Activated naive CD4-positive, alpha-beta T cell treated with anti-CD3 and anti-CD28 coated beads for 36 hours (primary cell): Measurements from ENCODE around the gene ARID5A. TPM values are rescaled to one million over a fixed set of nuclear protein-coding genes. Genes with fewer than 3 reads are reported as not detected.
"Not testable (repeated sequence)": the region's sequence is repeated elsewhere in the genome, so short reads cannot be mapped to it uniquely, and the experiment has no call there.

ENCODE experiments used
- CTCF ChIA-PET: fragments of 350-600 bp; sonication (Branson Sonifier 250); formaldehyde crosslinking; loops from one replicate; lab custom pipeline; 2021; ENCODE audit warnings: antibody characterized with exemption; lab: Charles Lee
- DNase-seq: peaks from one replicate; pipeline ENCODE4 v3.0.0-alpha.2; 2020
- H3K27ac Mint-ChIP-seq: one replicate; pipeline ENCODE4 v1.8.0; 2021; ENCODE audit warnings: mild to moderate bottlenecking, mixed read lengths
- H3K27me3 Mint-ChIP-seq: one replicate; pipeline ENCODE4 v1.8.0; 2021; ENCODE audit warnings: low read depth, mixed read lengths
- H3K36me3 Mint-ChIP-seq: one replicate; pipeline ENCODE4 v1.8.0; 2021; ENCODE audit warnings: low read depth, mixed read lengths
- H3K4me1 Mint-ChIP-seq: one replicate; pipeline ENCODE4 v1.8.0; 2021; ENCODE audit warnings: low read depth, mixed read lengths
- H3K4me3 Mint-ChIP-seq: one replicate; pipeline ENCODE4 v1.8.0; 2021; ENCODE audit warnings: mild to moderate bottlenecking, moderate library complexity, mixed read lengths
- H3K9me3 Mint-ChIP-seq: one replicate; pipeline ENCODE4 v1.8.0; 2021; ENCODE audit warnings: mixed read lengths
- intact Hi-C: fragments of 100-400 bp; cut with micrococcal nuclease; formaldehyde crosslinking; loops from one replicate; pipeline ENCODE4 v1.15.1; 2023
- total RNA-seq, 2 experiments: library from RNA; stranded (reverse); gene quantifications; one replicate each; pipeline ENCODE4 v1.2.3, GENCODE V29; 2021

The ARID5A gene
- total RNA-seq, 2 experiments from 2014 or later = 349 to 351 TPM

DNA sequence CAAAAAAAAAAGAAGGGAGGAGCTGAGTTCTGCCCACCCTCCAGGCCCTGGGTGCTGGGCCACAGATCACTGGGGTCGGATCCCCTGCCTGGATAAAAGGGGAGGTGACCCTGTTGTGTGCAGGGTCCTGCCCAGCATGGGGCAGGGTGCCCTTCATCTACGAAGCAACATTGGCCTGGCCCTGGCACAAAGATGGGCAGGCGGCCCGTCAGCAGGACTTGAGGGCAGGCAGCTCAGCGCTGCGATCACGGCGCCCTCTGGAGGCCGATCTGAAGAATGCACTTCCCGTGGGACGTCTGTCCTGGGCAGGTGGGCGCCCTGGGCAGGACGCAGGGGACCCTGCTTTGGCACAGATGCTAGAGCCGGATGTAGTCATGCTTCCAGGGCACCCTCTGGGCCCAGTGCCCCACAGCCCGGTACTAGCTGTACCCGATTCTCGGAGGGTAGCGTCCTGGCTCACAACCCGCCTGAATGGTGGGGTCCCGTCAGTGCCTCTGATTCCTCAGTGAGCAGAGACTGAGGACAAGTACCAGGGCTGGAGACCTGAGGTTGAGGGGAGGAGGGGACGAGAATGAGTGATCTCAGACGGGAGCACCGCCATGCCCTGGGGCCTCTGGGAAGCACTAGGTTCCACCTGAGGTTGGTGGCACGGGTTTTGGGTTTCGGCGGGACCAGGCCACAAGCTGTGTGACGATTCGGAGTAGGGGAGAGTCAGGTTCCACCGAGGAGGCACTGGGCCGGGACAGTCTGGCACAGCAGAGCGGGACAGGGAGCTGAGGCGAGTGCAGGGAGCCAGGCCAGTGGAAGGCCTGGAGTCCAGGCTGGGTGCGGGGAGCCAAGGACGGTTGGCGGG is 18.0 kb downstream of the ARID5A start:
- peaks cover 5% of the 10 kb centered on the region for H3K9me3 Mint-ChIP-seq
- CTCF ChIA-PET = interaction anchor here (0.6 to 4.7 kb wide), 28 partner anchors 8 to 315 kb away, joined by 3 to 71 read pairs (median 4); partner anchors contain the start of genes ARID5A and CNNM4
- no peaks in the 10 kb centered on the region for H3K27me3 Mint-ChIP-seq
- H3K27ac Mint-ChIP-seq = peak overlapping the region; percentile 88
- peak overlapping the region; percentile 52 for H3K4me3 Mint-ChIP-seq
- H3K36me3 Mint-ChIP-seq = peaks cover 19% of the 10 kb centered on the region
- DNase-seq = peak; percentile 73
- H3K4me1 Mint-ChIP-seq = peaks cover 34% of the 10 kb centered on the region
- intact Hi-C loops = loop anchor here (1.0 to 5.0 kb wide), 5 partner anchors 16 to 208 kb away; partner anchors contain the start of gene CNNM4

DNA sequence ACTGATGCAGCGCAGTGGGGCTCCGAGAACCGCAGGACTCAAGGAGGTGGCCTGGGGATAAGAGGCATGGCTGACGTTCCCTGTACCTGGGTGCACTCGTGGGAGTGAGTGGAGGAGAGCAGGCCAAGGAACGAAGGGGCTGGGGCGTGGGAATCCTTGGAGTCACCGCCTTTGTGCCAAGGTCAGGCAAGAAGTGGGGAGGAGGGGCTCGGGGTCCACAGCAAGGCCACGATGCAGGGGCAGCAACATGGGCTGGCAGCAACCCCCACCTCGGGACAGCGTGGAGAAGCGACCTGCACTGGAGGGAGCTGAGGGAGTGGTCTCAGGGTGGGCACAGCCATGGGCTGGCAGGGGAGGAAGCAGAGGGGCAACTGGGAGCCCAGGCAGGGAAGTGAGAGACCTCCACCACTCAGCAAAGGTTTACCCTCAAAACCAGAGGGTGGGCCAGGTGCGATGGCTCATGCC is 18.6 kb downstream of the ARID5A start:
- H3K4me1 Mint-ChIP-seq = peaks cover 34% of the 10 kb centered on the region

DNA sequence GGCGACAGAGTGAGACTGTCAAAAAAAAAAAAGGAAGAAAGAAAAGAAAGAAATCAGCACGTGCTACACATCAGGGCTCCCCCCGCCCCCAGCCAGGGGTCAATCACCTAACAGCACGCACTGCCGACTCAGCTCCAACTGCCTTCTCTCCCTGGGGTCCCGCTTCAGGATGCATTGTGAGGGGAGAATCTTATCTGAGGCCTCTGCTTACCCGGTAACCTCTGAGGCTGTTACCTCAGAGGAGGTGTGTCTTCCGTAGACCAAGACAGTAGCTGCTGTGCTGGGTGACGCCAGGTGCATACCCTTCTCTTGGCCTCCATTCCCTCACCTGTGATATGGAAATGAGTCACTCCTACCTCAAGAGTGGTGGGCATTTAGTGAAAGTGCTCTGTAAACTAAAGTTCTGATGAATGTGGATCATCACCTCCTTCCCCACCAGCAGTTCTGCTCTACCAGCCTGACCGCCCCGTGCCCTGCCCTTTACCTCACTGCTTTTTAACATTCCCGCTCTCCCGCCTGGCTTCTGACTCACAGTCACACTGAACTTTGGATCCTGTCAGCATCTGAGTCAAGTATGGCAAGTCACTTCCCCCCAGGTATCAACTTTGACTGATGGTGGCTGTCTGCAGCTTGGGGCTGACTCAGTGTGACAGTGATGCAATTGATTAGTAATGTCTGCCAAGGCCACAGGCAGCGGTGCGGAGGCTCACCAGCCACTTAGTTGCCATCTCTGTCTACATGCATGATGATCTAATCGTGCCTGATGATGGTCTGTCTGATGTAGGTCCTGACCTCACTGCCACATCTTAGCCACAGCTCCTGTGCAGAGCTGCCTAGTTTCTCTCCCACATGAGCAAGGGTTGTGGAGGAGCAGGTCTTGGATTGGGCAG is 20.1 kb downstream of the ARID5A start:
- CTCF ChIA-PET = interaction anchor here (0.5 to 4.7 kb wide), 10 partner anchors 9 to 399 kb away, joined by 3 to 71 read pairs (median 4); partner anchors contain the start of gene ARID5A
- intact Hi-C loops = no loop called here
- H3K27me3 Mint-ChIP-seq = no peaks in the 10 kb centered on the region
- peak; percentile 76 for DNase-seq
- peaks cover 14% of the 10 kb centered on the region for H3K36me3 Mint-ChIP-seq
- peaks cover 34% of the 10 kb centered on the region for H3K4me1 Mint-ChIP-seq
- no peak overlapping the region for H3K27ac Mint-ChIP-seq
- H3K4me3 Mint-ChIP-seq = no peak overlapping the region
- peaks cover 5% of the 10 kb centered on the region for H3K9me3 Mint-ChIP-seq

More for the DNA sequence above, 18.6 kb downstream of the ARID5A start:
- H3K9me3 Mint-ChIP-seq = peaks cover 5% of the 10 kb centered on the region
- H3K27ac Mint-ChIP-seq = peak overlapping the region; percentile 88
- DNase-seq = no peak
- peaks cover 16% of the 10 kb centered on the region for H3K36me3 Mint-ChIP-seq
- CTCF ChIA-PET = interaction anchor here (0.7 to 4.7 kb wide), 12 partner anchors 14 to 346 kb away, joined by 3 to 71 read pairs (median 8); partner anchors contain the start of gene ARID5A
- intact Hi-C loops = no loop called here
- H3K4me3 Mint-ChIP-seq = no peak overlapping the region
- no peaks in the 10 kb centered on the region for H3K27me3 Mint-ChIP-seq

DNA sequence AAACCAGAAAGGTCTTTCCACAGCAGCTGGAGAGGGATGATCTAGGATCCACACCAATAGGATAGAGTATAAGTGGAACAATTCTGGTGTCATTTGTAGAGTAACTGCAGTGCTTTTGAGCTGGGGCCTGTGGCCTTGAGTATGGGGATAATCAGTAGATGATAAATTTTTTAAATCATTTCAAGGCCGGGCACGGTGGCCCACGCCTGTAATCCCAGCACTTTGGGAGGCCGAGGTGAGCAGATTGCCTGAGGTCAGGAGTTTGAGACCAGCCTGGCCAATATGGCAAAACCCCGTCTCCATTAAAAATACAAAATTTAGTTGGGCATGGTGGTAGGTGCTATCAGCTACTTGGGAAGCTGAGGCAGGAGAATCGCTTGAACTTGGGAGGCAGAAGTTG is 20.9 kb downstream of the ARID5A start:
- intact Hi-C loops, H3K27ac Mint-ChIP-seq, H3K27me3 Mint-ChIP-seq, H3K36me3 Mint-ChIP-seq, H3K9me3 Mint-ChIP-seq, DNase-seq, H3K4me3 Mint-ChIP-seq: not testable (repeated sequence)
- CTCF ChIA-PET = interaction anchor here (0.7 to 1.5 kb wide), 6 partner anchors 10 to 150 kb away, joined by 3 to 6 read pairs (median 4); no protein-coding TSS in a partner anchor
- peaks cover 34% of the 10 kb centered on the region for H3K4me1 Mint-ChIP-seq

DNA sequence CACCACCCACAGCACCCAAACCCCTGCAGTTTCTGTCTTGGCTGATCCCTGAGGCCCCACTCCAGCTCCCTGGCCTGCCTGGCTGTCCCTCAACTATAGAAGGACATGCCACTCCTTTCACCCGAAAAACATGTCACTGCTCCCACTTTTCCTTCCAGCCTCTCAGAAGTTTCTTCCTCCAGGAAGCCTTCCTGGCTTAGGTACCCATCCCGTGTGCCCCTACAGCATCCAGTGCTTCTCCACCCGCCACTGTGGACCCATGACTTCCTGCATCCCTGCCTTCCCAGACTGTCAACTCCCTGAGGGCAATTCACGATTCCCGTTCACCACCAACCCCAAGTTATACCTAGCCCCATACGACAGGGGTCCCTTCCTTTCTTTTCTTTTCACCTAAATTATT is 21.5 kb downstream of the ARID5A start:
- CTCF ChIA-PET = interaction anchor here (0.7 kb wide), 1 partner anchor 46 kb away, joined by 3 read pairs; no protein-coding TSS in a partner anchor
- intact Hi-C loops = no loop called here
- no peaks in the 10 kb centered on the region for H3K27me3 Mint-ChIP-seq
- no peak for DNase-seq
- H3K9me3 Mint-ChIP-seq = peaks cover 5% of the 10 kb centered on the region
- H3K27ac Mint-ChIP-seq = no peak overlapping the region
- peaks cover 31% of the 10 kb centered on the region for H3K4me1 Mint-ChIP-seq
- no peak overlapping the region for H3K4me3 Mint-ChIP-seq
- peaks cover 2% of the 10 kb centered on the region for H3K36me3 Mint-ChIP-seq

GRCh38 chr2:96558485-96558884 is 21.9 kb downstream of the ARID5A start:
- H3K27me3 Mint-ChIP-seq = no peaks in the 10 kb centered on the region
- H3K9me3 Mint-ChIP-seq = peaks cover 5% of the 10 kb centered on the region
- intact Hi-C loops = no loop called here
- no peaks in the 10 kb centered on the region for H3K36me3 Mint-ChIP-seq
- H3K4me1 Mint-ChIP-seq = peaks cover 26% of the 10 kb centered on the region
- no peak for DNase-seq
- no peak overlapping the region for H3K4me3 Mint-ChIP-seq
- no peak overlapping the region for H3K27ac Mint-ChIP-seq
- CTCF ChIA-PET = no interaction called here

- H3K27me3 Mint-ChIP-seq = no peaks in the 10 kb centered on the region
Observed at GRCh38 chr2:96564026-96564425, 27.5 kb downstream of the ARID5A start.

GRCh38 chr2:96564563-96564962 is 28.0 kb downstream of the ARID5A start:
- Mint-ChIP-seq H3K9me3 (no peaks in the 10 kb centered on the region), H3K36me3 (no peaks in the 10 kb centered on the region), H3K4me3 (no peak overlapping the region), H3K27me3 (no peaks in the 10 kb centered on the region), H3K4me1 (no peaks in the 10 kb centered on the region), H3K27ac (no peak overlapping the region)
- CTCF ChIA-PET = no interaction called here
- DNase-seq = no peak
- intact Hi-C loops = no loop called here

More at GRCh38 chr2:96564026-96564425, 27.5 kb downstream of the ARID5A start:
- no peak overlapping the region for H3K27ac Mint-ChIP-seq
- H3K36me3 Mint-ChIP-seq = no peaks in the 10 kb centered on the region
- H3K4me1 Mint-ChIP-seq = no peaks in the 10 kb centered on the region
- no peak for DNase-seq
- CTCF ChIA-PET = no interaction called here
- no peak overlapping the region for H3K4me3 Mint-ChIP-seq
- intact Hi-C loops = no loop called here
- H3K9me3 Mint-ChIP-seq = no peaks in the 10 kb centered on the region

DNA sequence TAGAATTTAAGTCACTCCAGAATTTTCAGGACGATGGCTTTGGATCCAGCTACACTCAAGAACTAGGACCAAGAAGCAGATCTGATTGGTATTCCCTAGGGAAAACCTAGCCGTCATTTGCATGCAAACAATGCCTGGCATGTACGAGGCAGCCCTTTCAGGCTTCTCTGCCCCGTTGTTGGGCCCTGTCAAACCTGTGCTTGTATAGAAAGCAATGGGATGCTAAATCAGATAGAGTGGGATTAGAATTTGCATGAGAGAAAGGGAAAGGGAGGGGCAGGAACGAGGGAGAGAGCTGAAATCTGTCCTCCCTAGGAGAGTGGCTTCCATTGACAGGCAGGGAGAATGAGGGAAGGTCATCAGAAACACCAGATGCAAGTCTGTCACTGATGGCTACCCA is 28.6 kb downstream of the ARID5A start:
- intact Hi-C loops = no loop called here
- Mint-ChIP-seq H3K9me3 (no peaks in the 10 kb centered on the region), H3K36me3 (no peaks in the 10 kb centered on the region), H3K27ac (no peak overlapping the region), H3K27me3 (no peaks in the 10 kb centered on the region), H3K4me3 (no peak overlapping the region), H3K4me1 (no peaks in the 10 kb centered on the region)
- no peak for DNase-seq
- CTCF ChIA-PET = no interaction called here

GRCh38 chr2:96568094-96568493 is 31.5 kb downstream of the ARID5A start:
- CTCF ChIA-PET = no interaction called here
- H3K4me1 Mint-ChIP-seq = no peaks in the 10 kb centered on the region
- no peaks in the 10 kb centered on the region for H3K27me3 Mint-ChIP-seq
- no peaks in the 10 kb centered on the region for H3K36me3 Mint-ChIP-seq
- no peak overlapping the region for H3K27ac Mint-ChIP-seq
- H3K9me3 Mint-ChIP-seq = no peaks in the 10 kb centered on the region
- H3K4me3 Mint-ChIP-seq = no peak overlapping the region
- DNase-seq = no peak
- intact Hi-C loops = no loop called here

DNA sequence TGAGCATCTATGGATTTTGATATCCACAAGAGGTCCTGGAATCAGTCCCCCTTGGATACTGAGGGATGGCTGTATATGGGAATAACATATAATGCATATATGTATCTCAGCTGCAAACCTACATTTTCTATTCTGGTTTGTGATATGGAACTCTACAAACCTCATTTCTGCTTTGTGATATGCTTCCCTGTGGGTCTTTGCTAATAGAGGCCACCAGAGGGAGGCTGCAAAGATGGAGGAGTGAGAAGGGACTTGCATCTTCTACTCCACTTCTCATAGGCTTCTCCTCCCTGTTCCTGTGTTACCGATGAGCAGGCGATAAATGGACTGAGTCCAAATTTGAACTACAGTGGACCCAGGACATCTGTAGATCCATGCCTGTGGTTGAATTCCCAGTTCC is 37.8 kb downstream of the ARID5A start:
- CTCF ChIA-PET = no interaction called here

More for the DNA sequence above, 37.8 kb downstream of the ARID5A start:
- intact Hi-C loops = no loop called here
- no peaks in the 10 kb centered on the region for H3K27me3 Mint-ChIP-seq
- no peaks in the 10 kb centered on the region for H3K36me3 Mint-ChIP-seq
- H3K9me3 Mint-ChIP-seq = no peaks in the 10 kb centered on the region
- H3K27ac Mint-ChIP-seq = no peak overlapping the region
- no peak for DNase-seq
- no peaks in the 10 kb centered on the region for H3K4me1 Mint-ChIP-seq
- no peak overlapping the region for H3K4me3 Mint-ChIP-seq
